GM12878 (cell line): Measurements from ENCODE around the gene LMAN2L. TPM values are rescaled to one million over a fixed set of nuclear protein-coding genes. Genes with fewer than 3 reads are reported as not detected.

Source experiments
- ATAC-seq: fragments of 200-7000 bp; cut with Tn5 transposase; 3 replicates; pipeline ENCODE4 v1.9.1; 2020; ENCODE audit warnings: mild to moderate bottlenecking, moderate library complexity
- BruUV-seq: library from RNA; stranded (reverse); fragments of 400-500 nt; replicated peaks from 2 replicates; lab custom pipeline; 2021; lab: Mats Ljungman, UMichigan
- CTCF ChIA-PET: fragments of 300-600 bp; sonication (Branson Sonifier 250); formaldehyde crosslinking; extraction: SDS; loops from one replicate; lab custom pipeline; 2021; ENCODE audit warnings: inconsistent platforms; lab: Yijun Ruan, JAX
- POLR2A ChIA-PET: fragments of 350-600 bp; formaldehyde crosslinking; extraction: SDS; loops from one replicate; lab custom pipeline; 2021; ENCODE audit warnings: inconsistent platforms; lab: Charles Lee
- RAD21 ChIA-PET: fragments of 300-600 bp; sonication (Branson Sonifier 250); formaldehyde crosslinking; loops from one replicate; lab custom pipeline; 2023; ENCODE audit warnings: antibody characterized with exemption; ENCODE audit not compliant: unreplicated experiment; lab: Charles Lee
- SMC1A ChIA-PET: fragments of 300-600 bp; sonication (Branson Sonifier 250); formaldehyde crosslinking; loops from one replicate; lab custom pipeline; 2023; ENCODE audit not compliant: unreplicated experiment, uncharacterized antibody; lab: Charles Lee
- DNase-seq: peaks from one replicate; pipeline ENCODE4 v3.0.0-alpha.2; 2011; ENCODE audit warnings: low read depth, low spot score
- FAIRE-seq: peaks from 3 replicates; lab custom pipeline; 2011; peaks lifted over from hg19 to GRCh38; lab: Jason Lieb, UNC
- H2AFZ ChIP-seq: 2 replicates; pipeline ENCODE4 v1.6.0; 2011; ENCODE audit warnings: low read depth, low read length, control low read depth; ENCODE audit not compliant: control insufficient read depth
- H3K27ac ChIP-seq: 2 replicates; pipeline ENCODE4 v1.5.1; 2011; ENCODE audit warnings: control low read depth; ENCODE audit not compliant: control insufficient read depth, insufficient read depth
- H3K27me3 ChIP-seq, 2 experiments: replicated peaks in 1 of 2; 2 replicates each; pipeline versions ENCODE4 v1.6.0 to v1.6.1; 2011; ENCODE audit warnings: low read length in 1 of 2; ENCODE audit not compliant: control insufficient read depth in 2 of 2, insufficient read depth in 2 of 2
- H3K36me3 ChIP-seq, 2 experiments: 2 replicates each; pipeline ENCODE4 v1.5.1; 2011; ENCODE audit warnings: low read length in 1 of 2; ENCODE audit not compliant: control insufficient read depth in 2 of 2, insufficient read depth in 2 of 2
- H3K4me1 ChIP-seq: 2 replicates; pipeline ENCODE4 v1.6.1; 2011; ENCODE audit warnings: mild to moderate bottlenecking, low read length, moderate library complexity, mixed read lengths; ENCODE audit not compliant: control insufficient read depth, insufficient read depth
- H3K4me2 ChIP-seq: 2 replicates; pipeline ENCODE4 v1.6.0; 2011; ENCODE audit warnings: control low read depth; ENCODE audit not compliant: control insufficient read depth, insufficient read depth
- H3K4me3 ChIP-seq: fragments of 200-600 bp; sonication (generic); 2 replicates; pipeline ENCODE4 v1.5.1; 2016
- H3K79me2 ChIP-seq: 2 replicates; pipeline ENCODE4 v1.6.0; 2011; ENCODE audit warnings: low read length; ENCODE audit not compliant: control insufficient read depth, insufficient read depth
- H3K9ac ChIP-seq: 2 replicates; pipeline ENCODE4 v1.8.0; 2011; ENCODE audit warnings: low read length, control low read depth, mixed read lengths; ENCODE audit not compliant: control insufficient read depth, insufficient read depth
- H3K9me3 ChIP-seq: replicated peaks from 3 replicates; pipeline ENCODE4 v1.5.1; 2011; ENCODE audit warnings: mild to moderate bottlenecking, low read length; ENCODE audit not compliant: control insufficient read depth, insufficient read depth
- H4K20me1 ChIP-seq: 2 replicates; pipeline ENCODE4 v1.6.0; 2011; ENCODE audit not compliant: control insufficient read depth, insufficient read depth
- EED ChIP-seq: sonication (generic); IDR thresholded peaks from 2 replicates; pipeline ENCODE4 v1.6.1; 2016; ENCODE audit warnings: antibody characterized with exemption, low read depth
- ETV6 ChIP-seq, 2 experiments: fragments of 450-650 bp in 1 of 2; IDR thresholded peaks in 1 of 2; conservative IDR thresholded peaks in 1 of 2; 2 replicates each; pipeline ENCODE4 v1.6.1; 2014; ENCODE audit warnings: antibody characterized with exemption in 1 of 2, borderline replicate concordance in 1 of 2, low read depth in 1 of 2, mild to moderate bottlenecking in 1 of 2, moderate library complexity in 1 of 2
- HDAC6 ChIP-seq: fragments of 200-600 bp; sonication (generic); IDR thresholded peaks from one replicate; pipeline ENCODE4 v1.8.0; 2017; ENCODE audit warnings: antibody characterized with exemption; ENCODE audit not compliant: unreplicated experiment
- JUND ChIP-seq: IDR thresholded peaks from 2 replicates; pipeline ENCODE4 v1.6.1; 2012; ENCODE audit warnings: low read depth, mild to moderate bottlenecking, low read length, improper control_type of control experiment, moderate library complexity
- LARP7 ChIP-seq: fragments of 450-650 bp; IDR thresholded peaks from 2 replicates; pipeline ENCODE4 v1.6.1; 2017; ENCODE audit warnings: mild to moderate bottlenecking
- MEF2A ChIP-seq: IDR thresholded peaks from 2 replicates; pipeline ENCODE4 v1.6.1; 2011; ENCODE audit warnings: low read depth, mild to moderate bottlenecking, low read length, moderate library complexity; ENCODE audit not compliant: insufficient read depth
- NRF1 ChIP-seq: conservative IDR thresholded peaks from 2 replicates; pipeline ENCODE4 v1.6.1; 2011; ENCODE audit warnings: mild to moderate bottlenecking, low read depth, low read length, improper control_type of control experiment
- PML ChIP-seq: IDR thresholded peaks from 2 replicates; pipeline ENCODE4 v1.6.1; 2012; ENCODE audit warnings: low read length, inconsistent platforms
- WGBS: methylation state at CpG from one replicate; pipeline ENCODE4 v1.1.6; 2016; ENCODE audit warnings: low lambda C conversion rate; ENCODE audit not compliant: insufficient replicate concordance, insufficient coverage; ENCODE audit errors: missing lambda C conversion rate; 5-methylcytosine and 5-hydroxymethylcytosine counted together
- in situ Hi-C: fragments of 300-500 bp; cut with MboI; formaldehyde crosslinking; loops from 9 replicates; pipeline ENCODE4 v1.14.3; 2018; ENCODE audit warnings: mixed read lengths
- intact Hi-C: fragments of 100-400 bp; cut with micrococcal nuclease; formaldehyde crosslinking; loops from one replicate; pipeline ENCODE4 v1.14.2; 2022; ENCODE audit not compliant: unreplicated experiment
- polyA plus RNA-seq, 11 experiments: library from polyadenylated mRNA; depleted of rRNA in 4 of 11; unstranded in 6 of 11; stranded (reverse) in 5 of 11; fragments of >200 nt; fragmentation: Nextera tagmentation in 4 of 11; fragmentation: Illumina TruSeq in 1 of 11; extraction: Ambion mirVana in 4 of 11; extraction: Trizol in 1 of 11; gene quantifications; 1 replicate in 1 of 11; 2 replicates in 10 of 11; pipeline versions ENCODE4 v1.2.1 to v1.2.3, GENCODE V29; 2011 to 2016; ENCODE audit warnings: inconsistent platforms in 2 of 11, missing spikeins in 2 of 11, low read depth in 1 of 11
- total RNA-seq, 4 experiments: library from RNA; depleted of rRNA in 3 of 4; stranded (reverse); fragments of >200 nt in 3 of 4; fragmentation: Illumina TruSeq in 1 of 4; extraction: Trizol in 1 of 4; gene quantifications; 2 replicates each; pipeline versions ENCODE4 v1.2.1 to v1.2.3, GENCODE V29; 2013 to 2021
- TF ChIP-seq, protein P1 (sequence below): fragments of 450-650 bp; IDR thresholded peaks from 2 replicates; pipeline ENCODE4 v1.6.1; 2018; ENCODE audit warnings: borderline replicate concordance, mild to moderate bottlenecking; ENCODE audit not compliant: partially characterized antibody
- TF ChIP-seq, protein P2 (sequence below): fragments of 450-650 bp; IDR thresholded peaks from 2 replicates; pipeline ENCODE4 v1.6.1; 2017; ENCODE audit warnings: mild to moderate bottlenecking

Gene LMAN2L
- total and polyA plus RNA-seq, 10 of the 15 experiments (the other 5 are each of a cell fraction or from before 2014, with no cell fraction given): 5.7 to 16.3 (median 10.7) TPM

DNA sequence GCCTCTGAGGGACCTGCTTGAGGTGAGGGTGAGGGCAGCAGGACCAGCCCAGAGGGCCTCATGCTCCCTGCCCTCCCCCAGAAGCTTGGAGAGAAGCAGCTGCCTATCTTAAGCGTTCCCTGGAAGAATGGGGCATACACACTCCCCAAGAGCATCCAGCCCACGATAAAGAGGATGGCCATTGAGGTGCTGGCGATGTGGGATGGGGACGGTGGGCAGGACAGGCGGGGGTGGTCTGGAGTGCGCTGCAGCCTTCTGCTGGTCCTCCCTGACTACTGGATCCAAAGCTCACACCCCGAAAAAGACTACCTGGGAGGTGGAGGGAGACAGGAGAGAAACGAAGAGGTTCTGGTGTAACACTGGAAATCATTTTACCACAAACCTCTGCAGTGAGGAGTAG, 45.6 kb downstream of the LMAN2L start:
- WGBS: 61% methylated on average over 8 of the region's 8 CpGs

More for the DNA sequence above, 45.6 kb downstream of the LMAN2L start:
- H3K27me3 ChIP-seq: no peaks in the 10 kb centered on the region
- no TSS peak for BruUV-seq
- ChIA-PET CTCF (no interaction called here), SMC1A (no interaction called here), POLR2A (no interaction called here), RAD21 (interaction anchor here (1.0 kb wide), 1 partner anchor 106 kb away, joined by 3 read pairs; no protein-coding TSS in a partner anchor)
- H3K79me2 ChIP-seq: no peaks in the 10 kb centered on the region
- H3K27ac ChIP-seq: no peak overlapping the region
- H3K9me3 ChIP-seq: no peaks in the 10 kb centered on the region
- intact Hi-C loops: no loop called here
- H3K9ac ChIP-seq: no peak overlapping the region
- ATAC-seq (no peak), FAIRE-seq (no peak), DNase-seq (no peak)
- H3K36me3 ChIP-seq: no peaks in the 10 kb centered on the region
- no peak overlapping the region for H3K4me3 ChIP-seq
- no peak overlapping the region for H2AFZ ChIP-seq
- no peak overlapping the region for H3K4me2 ChIP-seq
- in situ Hi-C loops: no loop called here
- no peaks in the 10 kb centered on the region for H4K20me1 ChIP-seq
- TF ChIP-seq HDAC6 (no peak), LARP7 (no peak), EED (no peak), ETV6 (conservative IDR thresholded peaks at IDR 0.05 in 1 of 2, IDR thresholded peaks at IDR 0.05 in 1 of 2; ENCODE audit: borderline replicate concordance in 1 of 2, low read depth in 1 of 2) (no peak), MEF2A (no peak), PML (no peak), JUND (no peak), NRF1 (no peak)
- TF ChIP-seq, protein P1, sequence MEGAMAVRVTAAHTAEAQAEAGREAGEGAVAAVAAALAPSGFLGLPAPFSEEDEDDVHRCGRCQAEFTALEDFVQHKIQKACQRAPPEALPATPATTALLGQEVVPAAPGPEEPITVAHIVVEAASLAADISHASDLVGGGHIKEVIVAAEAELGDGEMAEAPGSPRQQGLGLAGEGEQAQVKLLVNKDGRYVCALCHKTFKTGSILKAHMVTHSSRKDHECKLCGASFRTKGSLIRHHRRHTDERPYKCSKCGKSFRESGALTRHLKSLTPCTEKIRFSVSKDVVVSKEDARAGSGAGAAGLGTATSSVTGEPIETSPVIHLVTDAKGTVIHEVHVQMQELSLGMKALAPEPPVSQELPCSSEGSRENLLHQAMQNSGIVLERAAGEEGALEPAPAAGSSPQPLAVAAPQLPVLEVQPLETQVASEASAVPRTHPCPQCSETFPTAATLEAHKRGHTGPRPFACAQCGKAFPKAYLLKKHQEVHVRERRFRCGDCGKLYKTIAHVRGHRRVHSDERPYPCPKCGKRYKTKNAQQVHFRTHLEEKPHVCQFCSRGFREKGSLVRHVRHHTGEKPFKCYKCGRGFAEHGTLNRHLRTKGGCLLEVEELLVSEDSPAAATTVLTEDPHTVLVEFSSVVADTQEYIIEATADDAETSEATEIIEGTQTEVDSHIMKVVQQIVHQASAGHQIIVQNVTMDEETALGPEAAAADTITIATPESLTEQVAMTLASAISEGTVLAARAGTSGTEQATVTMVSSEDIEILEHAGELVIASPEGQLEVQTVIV: no peak
- TF ChIP-seq, protein P2, sequence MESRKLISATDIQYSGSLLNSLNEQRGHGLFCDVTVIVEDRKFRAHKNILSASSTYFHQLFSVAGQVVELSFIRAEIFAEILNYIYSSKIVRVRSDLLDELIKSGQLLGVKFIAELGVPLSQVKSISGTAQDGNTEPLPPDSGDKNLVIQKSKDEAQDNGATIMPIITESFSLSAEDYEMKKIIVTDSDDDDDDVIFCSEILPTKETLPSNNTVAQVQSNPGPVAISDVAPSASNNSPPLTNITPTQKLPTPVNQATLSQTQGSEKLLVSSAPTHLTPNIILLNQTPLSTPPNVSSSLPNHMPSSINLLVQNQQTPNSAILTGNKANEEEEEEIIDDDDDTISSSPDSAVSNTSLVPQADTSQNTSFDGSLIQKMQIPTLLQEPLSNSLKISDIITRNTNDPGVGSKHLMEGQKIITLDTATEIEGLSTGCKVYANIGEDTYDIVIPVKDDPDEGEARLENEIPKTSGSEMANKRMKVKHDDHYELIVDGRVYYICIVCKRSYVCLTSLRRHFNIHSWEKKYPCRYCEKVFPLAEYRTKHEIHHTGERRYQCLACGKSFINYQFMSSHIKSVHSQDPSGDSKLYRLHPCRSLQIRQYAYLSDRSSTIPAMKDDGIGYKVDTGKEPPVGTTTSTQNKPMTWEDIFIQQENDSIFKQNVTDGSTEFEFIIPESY: no peak
- H3K4me1 ChIP-seq: no peaks in the 10 kb centered on the region
